ENCODE measurements around the gene CAPN10.

CAPN10 gene

DNA sequence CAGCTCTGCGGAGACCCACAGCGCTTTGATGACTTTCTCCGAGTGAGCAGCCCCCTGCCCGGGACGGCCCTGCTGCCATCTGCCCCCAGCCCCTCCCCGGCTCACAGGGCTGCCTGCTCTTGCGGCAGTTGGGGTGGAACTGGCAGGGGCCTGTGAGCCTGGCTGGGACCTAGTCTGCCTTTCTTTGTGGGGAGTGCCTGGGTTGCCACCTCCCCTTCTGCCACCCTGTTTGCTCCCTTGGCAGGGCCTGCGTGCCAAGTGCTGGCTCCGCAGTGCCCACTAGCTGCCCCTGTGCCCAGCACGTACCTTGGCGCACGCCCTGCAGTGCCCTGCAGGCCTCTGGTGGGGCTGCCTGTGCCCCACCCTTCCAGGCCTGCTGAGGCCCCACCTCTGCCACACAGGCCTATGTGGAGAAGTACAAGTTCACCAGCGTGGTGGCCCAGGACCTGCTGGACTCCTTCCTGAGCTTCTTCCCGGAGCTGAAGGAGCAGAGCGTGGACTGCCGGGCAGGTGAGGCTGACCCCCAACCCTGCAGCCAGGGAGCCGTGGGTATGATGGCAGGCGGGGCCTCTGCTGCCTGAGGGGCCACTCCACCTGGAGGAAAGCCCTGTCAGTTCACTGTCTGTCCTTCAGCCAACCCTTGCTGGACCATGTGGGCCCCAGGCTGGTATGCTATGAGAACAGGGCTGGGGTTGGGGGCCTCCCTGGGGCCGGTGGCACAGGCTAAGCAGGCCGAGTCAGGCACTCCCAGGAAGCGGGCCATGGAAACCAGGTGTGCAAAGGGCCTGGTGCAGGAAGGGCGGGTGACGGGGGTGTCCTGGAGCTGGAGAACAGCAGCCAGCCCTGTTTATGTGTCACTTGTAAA is 11.2 kb upstream of the CAPN10 start:
- no peak for DNase-seq

DNA sequence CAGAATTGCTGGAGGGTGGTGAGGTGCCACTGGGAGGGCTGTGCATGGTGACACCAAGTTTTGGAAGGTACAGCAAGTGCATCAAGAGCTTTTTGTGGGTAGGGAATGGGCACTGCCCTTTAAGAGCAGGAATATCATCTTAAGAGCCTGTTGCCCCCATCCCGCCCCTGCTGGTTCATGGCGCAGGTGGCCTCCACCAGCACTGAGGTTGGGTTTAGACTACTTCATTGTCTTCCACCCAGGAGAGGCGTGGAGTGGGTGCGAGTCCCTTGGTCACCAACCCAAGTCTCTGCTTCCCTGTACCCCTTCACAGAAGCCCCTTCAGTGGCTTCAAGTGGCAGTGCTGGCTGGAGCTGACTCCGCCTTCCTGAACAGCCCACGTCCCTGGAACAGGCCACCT is 10.5 kb upstream of the CAPN10 start:
- DNase-seq: no peak

DNA sequence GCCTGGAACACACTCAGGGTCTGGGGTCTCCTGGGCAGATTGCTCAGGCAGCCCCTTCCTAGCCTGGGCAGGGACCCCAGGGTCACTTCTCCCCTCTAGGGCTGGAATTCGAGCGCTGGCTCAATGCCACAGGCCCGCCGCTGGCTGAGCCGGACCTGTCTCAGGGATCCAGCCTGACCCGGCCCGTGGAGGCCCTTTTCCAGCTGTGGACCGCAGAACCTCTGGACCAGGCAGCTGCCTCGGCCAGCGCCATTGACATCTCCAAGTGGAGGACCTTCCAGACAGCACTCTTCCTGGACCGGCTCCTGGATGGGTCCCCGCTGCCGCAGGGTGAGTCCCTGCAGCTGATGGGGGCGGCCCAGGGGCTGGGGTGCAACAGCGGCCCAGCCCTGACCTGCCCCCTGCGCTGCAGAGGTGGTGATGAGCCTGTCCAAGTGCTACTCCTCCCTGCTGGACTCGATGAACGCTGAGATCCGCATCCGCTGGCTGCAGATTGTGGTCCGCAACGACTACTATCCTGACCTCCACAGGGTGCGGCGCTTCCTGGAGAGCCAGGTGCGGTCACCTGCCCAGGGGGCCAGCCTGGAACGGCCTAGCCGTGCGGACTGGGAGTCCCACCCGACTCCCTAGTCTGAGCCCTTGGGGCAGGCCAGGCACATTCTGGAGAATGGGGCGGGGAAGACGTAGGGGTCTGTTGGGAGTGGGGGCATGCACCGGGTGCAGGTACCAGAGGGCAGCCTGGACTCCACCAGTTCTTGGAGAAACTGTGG is 9.9 kb upstream of the CAPN10 start:
- DNase-seq: no peak

DNA sequence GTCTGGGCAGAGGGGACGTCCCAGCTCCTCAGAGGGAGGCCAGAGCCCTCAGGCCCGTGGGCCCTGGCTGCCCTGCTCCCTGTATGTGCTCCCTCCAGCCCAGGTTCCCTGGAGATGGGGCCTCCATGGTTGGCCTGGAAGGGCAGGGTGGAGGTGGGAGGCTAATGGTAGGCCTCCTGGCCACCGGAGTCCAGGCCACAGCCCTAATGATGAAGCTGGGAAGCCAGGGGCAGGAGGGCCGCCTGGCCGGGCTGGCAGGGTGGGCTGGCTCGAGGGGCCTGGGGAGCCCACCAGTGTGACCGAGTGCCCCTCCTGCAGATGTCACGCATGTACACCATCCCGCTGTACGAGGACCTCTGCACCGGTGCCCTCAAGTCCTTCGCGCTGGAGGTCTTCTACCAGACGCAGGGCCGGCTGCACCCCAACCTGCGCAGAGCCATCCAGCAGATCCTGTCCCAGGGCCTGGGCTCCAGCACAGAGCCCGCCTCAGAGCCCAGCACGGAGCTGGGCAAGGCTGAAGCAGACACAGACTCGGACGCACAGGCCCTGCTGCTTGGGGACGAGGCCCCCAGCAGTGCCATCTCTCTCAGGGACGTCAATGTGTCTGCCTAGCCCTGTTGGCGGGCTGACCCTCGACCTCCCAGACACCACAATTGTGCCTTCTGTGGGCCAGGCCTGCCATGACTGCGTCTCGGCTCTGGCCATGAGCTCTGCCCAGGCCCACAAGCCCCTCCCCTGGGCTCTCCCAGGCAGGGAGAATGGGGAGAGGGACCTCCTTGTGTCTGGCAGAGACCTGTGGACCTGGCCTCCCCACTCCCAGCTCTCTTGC is 9.0 kb upstream of the CAPN10 start:
- no peak for DNase-seq

DNA sequence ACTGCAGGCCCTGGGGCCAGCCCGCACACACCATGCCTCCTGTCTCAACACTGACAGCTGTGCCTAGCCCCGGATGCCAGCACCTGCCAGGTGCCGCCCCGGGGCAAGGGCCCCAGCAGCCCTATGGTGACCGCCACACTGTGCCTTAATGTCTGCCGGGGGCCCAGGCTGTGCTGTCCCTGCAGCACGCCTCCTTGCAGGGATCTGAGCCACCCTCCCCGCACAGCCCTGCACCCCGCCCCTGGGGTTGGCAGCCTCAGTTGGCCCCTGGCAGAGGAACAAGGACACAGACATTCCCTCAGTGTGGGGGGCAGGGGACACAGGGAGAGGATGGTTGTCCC is 8.5 kb upstream of the CAPN10 start:
- no peak for DNase-seq

DNA sequence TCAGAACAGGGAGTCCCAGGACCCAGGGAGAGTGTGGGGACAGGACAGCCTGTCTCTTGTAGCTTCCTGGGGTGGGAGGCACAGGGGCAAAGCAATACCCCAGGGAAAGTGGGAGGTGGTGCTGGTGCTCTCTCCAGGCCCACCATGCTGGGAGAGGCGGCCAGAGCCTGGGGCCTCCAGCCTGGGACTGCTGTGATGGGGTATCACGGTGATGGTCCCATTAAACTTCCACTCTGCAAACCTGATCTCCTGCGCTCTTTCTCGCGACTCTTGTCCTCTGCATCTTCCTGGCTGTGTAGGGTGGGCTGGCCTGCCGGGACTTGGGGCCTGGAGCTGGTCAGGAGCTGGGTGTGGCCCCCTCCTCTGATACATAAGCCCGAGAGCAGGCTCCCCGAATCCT is 8.0 kb upstream of the CAPN10 start:
- no peak for DNase-seq

DNA sequence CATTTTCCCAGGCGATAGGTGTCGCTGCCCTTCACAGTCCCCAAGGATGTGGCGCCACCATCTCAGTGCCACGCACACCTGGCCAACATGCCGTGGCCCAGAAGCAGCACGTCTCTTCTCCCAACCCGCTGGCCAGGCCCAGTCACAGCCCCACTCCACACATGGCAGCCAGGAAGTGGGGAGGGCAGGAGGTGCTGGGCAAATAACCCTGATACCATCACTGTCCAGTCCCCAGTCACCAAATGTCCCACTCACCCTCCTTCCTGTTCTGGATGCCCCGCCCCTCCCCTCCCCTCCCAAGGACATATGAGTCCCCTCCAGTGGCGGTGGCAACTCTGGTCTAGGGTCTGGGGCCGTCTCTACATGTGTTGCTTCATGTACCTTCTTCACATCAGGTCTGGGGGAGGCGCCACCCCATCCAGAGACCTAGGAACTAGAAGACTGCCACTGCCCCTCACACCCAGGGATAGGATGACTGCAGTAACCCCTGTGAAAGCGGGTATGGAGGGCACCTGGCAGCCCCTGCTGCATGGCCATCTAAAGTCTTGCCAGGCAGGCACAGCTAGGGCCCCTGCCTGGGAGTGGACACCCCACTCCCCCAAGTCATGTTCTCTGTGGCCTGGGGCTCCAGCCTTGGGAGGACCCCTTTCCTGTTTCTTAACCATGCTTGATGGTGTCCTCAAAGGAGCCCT is 7.3 kb upstream of the CAPN10 start:
- DNase-seq: no peak

DNA sequence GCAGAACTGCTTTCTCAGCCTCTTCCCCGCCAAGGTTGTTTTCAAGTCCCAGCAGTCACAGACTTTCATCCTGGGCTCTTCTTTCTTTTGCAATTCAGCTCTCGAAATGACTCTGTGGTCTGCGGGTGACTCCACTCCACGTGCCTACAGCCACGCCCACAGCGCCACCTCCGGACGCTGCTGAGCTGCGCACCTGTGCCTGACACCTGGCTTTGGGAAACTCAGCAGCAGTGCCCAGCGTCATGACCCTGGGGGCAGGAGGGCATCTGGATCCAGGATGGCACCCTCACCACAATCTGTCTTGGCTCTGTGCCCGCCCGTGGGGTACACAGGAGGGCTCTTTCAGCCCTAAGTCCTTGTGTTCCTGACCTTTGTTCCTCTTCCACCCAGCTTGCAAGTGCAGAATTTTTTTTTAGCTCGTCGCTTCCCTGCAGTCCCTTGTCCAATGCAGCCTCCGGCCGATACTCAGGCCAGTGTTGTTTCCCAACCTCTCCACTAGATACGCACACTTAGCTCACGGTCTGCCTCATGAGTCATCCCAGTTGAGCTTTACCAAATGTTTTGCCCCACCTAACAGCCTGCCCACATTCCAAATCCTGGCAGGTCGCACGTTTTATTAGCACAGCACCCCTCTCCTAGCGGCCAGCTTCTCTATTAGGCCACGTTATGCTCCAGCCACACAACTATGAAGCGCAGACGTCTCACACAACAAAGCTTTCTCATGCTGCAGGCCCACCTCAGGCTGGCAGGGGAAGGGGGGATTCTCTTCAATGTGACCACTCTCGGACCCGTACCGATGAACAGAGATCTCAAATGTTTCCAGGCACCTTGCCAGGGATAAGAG is 6.5 kb upstream of the CAPN10 start:
- DNase-seq: no peak

DNA sequence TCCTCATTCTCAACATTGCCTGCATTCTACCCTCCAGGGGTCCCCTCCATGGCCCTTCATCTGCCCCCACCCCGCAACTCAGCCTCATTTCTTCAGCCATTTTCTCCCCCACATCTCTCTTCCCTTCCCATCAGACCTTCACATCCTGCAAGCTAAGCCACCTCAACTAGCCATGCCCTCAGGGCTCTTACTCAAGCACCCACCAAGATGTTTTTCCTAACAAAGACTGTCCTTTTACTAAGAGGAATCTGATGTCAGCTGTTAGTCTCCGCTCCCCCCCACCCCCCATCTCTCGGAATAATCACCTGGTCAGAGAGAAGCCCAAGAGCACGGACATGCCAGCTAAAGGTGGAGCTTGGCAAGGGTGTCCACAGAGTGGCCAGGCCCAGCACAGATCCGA is 4.7 kb upstream of the CAPN10 start:
- no peak for DNase-seq

DNA sequence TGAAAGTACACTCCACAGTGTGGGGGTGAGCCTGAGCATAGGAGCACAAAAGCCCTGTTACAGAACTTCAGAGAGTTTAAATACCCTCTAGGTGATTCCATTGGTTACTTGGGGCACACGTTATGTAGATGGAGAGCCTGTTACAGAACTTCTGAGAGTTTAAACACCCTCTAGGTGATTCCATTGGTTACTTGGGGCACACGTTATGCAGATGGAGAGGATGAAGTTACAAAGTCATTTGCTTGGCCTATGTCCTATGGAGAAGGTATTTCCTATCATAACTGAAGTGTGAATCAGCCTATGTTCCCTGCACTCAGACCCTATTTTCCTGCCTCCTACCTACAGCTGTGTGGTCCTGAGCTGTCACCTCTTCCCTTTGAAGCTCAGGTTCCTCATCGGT is 3.8 kb upstream of the CAPN10 start:
- no peak for DNase-seq

DNA sequence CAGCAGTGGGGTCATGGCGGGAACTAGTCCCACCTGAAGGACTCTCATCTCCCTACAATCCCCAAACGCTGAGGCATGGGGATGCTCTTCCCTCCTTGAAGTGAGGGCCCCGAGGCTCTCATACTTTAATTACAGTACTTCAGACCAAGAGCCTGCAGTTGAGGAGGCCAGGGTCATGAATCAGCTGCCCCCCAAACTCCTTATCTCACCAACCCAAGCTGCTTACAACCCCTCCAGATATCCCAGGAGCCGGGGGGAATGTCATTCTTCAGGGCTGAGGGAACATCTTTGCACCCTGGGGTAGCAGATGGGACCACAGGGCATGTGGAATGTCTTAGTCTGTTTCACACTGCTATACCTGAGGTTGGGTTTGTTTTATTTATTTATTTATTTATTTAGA is 2.8 kb upstream of the CAPN10 start:
- DNase-seq: no peak

DNA sequence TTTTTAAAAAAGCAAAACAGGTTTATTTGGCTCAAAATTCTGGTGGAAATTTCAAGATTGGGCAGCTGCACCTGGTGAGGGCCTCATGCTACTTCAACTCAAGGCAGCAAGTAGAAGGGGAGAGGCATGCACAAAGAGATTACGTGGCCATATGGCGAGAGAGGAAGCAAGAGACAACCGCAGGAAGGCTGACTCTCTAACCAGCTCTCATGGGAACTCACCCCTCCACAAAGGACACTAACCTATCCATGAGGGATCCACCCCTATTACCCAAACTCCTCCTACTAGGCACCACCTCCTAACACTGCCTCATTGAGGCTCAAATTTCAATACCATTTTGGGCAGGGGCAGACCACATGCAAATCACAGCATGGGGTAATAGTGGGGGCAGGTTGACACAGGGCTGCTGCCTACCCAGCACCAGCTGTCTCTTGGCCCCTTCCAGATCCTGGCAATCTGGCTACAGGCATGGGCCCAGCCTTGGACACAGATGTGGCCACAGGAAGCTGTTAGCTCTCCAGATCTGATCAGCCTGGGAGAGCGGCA is 2.0 kb upstream of the CAPN10 start:
- DNase-seq: no peak

DNA sequence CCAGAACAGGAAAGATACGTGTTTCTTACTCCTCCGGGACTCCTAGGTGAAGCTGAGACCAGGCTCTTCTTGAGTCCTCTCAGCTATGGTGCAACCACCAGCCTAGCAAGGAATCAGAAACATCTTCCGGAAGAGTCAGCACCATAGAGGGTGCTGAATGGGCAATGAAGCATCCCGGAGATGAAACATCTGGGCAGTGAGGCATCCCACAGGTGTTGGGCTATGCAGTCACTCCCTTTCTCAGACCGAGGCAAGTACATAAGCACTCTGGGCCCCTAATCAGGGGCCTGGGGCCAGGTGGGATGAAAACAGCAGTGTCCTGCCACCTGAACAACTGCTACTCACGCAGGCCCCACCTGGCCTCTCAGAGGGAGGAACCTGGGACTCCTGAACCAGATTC is 1.4 kb upstream of the CAPN10 start:
- no peak for DNase-seq

DNA sequence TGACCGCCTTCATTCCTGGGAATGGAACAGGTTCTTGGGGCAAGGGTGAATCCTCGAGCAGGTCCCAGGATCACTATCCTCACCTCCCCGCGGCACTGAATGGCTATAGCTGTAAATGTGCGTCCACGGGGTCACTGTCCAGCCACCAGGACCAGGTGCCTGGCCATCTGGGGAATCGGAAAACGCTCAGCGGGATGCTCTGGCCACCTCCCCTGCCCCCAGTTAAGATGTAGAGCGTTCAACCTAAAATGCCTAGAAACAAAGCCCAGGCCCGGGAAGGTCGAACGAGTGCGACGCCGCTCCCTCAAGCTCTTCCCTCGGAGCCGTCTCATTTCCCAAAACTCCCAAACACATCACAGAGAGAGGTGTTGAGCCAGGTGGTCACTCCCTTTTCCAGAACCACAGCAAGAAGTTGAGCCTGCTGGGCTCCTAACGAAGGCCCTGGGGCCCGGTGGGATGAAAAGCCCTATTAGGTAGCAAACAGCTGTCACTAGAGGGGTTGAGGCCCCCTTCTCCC is 795 bp upstream of the CAPN10 start:
- DNase-seq: no peak

DNA sequence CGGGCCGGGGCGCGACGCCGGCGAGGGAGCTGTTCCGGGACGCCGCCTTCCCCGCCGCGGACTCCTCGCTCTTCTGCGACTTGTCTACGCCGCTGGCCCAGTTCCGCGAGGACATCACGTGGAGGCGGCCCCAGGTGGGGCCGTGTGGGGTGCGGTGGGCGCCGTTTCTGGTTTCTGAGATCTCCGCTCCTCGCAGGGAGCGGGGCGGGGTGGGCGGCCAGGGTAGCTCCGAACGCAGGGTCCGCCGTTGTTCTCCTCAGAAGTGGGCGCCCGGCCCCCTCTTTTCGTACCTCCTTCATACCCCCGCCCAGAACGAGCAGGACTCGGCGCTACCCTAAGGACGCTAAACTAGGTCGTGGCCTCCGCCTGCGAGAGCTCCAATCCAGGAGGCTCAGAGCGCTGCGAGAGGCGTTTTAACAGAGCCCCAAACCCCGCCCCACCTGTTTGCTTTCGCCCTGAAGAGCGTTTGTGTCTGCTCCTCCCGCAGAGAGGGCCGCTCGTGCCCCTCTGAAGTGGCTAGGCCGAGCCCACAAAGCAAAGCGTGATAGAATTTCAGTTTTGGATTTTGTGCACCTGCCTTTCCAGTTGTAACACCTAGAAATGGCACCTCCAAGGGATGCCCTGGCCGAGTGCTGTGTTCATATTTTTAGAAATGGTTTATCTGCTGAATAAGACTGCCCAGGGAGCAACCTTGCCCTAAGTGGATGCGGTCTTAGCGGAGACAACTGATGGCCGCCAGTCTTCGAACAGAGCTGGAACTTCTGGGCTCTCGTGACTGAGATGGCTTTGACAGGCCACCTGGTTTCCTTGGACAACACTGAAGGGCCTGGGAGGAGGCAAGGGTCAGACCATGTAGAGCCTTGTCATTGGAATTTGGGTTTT is 626 bp downstream of the CAPN10 start:
- no peak for DNase-seq

DNA sequence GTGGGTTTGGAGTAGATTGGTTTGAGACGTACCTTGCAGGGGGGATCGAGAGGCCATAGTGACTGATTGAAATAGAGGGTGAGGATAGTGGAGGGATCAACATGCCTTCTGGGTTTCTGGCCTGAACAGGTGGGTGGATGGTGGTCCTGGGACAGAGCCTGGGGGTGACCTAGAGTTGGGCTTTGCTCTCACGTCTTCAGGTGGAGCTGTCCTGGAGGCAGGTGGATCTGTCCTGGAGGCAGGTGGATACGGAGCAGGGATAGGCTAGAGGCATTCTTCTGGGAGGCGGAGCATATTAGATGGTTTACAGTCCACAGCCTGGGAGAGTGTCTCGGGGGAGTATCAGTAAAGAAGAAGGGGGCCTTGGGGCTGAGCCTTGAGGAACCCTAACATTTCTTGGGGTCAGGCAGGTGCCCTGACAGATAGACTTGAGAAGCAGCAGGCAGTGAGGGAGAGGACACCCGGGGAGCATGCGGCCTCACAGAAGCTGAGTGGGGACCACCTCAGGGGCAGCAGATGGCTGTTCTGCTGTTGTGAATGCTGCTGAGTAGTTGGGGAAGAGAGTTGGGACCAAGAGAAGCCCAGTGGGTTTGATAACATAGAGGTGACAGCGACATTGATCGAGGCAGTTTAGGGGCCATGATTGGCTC is 1.6 kb downstream of the CAPN10 start:
- DNase-seq: no peak

DNA sequence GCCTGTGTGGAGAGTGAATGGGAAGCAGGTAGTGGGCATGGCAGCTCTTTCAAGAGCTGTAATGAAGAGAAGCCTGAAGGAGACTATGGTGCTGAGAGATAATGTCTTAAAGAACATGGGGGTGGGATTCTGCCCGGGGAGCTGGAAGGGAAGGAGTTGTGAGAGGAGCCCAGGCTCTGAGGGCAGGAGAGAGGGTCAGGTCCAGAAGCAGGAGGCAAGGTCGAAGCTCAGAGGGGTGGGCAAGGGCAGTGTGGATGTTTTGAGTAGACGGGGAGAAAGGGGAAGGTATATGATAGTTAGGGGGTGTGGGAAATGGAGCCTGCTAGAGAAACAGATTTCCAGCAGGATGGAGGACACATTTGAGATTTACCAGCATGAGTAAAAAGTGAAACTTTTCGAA is 2.1 kb downstream of the CAPN10 start:
- DNase-seq: no peak

DNA sequence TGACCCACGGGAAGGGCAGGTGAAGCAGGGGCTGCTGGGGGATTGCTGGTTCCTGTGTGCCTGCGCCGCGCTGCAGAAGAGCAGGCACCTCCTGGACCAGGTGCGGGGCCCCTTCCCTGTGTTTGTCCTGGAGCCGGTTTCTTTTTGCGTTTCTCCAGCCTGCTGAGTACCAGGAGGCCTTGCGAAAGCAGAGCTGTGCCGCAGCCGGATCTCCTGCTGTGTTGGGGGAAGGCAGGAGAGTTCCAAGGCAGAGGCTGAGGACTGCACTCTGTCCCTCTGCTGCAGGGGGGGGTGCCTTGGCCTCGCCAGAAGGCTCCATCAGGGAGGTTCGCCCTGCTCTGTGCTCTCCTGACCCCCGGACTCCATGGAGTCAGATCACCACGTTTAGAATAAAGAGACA is 2.8 kb downstream of the CAPN10 start:
- no peak for DNase-seq

DNA sequence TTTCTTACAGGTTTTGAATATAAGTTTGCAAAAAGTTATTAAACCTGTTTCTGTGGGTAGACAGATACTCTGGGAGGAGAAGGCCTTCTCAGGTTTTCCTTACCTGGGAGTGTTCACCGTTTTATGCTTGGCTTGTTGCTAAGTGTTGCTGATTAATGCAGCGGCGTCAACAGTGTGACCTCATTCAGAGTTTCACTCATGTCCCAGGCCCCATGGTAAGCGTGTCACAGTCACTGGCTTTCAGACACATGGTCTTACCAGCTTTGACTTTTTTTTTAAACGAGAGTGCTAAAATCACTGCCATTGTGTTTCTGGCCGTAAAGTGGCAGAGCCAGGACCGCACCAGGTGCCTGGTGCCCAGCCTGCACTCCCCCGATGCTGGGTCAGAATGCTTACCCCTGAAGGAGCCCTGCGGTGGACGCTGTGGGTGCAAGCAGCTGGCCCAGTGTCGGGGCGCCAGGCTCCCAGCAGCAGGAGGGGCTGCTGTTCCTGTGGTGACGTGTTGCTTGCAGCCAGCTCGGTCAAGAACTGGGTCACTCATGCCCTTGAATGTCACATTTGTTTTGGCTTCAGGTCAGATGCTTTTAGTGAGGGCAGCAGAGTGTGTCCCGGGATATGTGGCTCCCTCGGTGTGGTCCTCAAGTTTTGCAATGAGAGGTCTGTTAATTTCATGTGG is 3.5 kb downstream of the CAPN10 start:
- no peak for DNase-seq

Measured in amniotic stem cell (primary cell).